ENCODE results near the gene SLC25A45.

DNA sequence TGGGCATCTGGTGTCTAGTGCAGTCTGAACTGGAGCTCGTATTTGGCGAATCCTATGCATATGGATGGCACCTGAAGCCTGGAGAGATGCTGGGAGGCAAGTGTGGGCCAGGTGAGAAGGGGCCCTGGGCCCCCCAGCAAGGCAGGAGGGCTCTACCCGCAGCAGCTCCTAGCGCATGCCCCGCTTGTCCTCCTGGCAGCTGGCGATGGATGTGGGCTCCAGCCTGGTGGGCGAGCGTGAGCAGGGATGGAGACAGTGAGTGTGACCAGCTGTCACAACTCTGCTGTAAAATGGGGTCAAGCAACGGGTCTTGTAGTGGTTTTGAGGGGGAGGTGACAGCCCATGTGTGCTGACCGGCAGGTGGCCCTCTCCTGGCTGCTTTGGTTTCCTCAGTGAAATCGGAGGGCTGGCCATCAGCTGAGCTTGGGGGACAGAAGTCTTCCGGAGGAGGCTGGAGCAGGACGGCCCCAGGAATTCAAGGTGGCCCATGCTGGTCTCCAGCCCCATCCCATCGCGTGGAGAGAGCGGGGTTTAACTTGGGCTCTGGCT is 16.0 kb upstream of the SLC25A45 start:
- TF ChIP-seq CTCF (IDR thresholded peaks at IDR 0.05) (no peak), POLR2A (IDR thresholded peaks at IDR 0.05) (no peak), POLR2AphosphoS5 (IDR thresholded peaks at IDR 0.05; ENCODE audit: insufficient read depth in 1 of 2, low read depth in 1 of 2) (no peak)

Data from vagina (tissue), 2 donors.